HL-60/S4 (cell line): Measurements from ENCODE around the gene RXFP1.

Experiments used
- in situ Hi-C: fragments of 300-500 bp; cut with MboI; formaldehyde crosslinking; loops from 2 replicates; pipeline ENCODE4 v1.14.3; 2022; ENCODE audit warnings: low sequenced_read_pairs

RXFP1 gene

GRCh38 chr4:158521484-158522088 is at the start of gene RXFP1:
Gene RXFP1, plus strand, starts transcription at chr4:158521882. Its CDS starts 95 bp downstream, at chr4:158521977.
- in situ Hi-C loops: no loop called here

GRCh38 chr4:158481811-158482210 is 39.9 kb upstream of the RXFP1 start:
- in situ Hi-C loops: no loop called here

GRCh38 chr4:158484173-158484885 is 37.4 kb upstream of the RXFP1 start:
- in situ Hi-C loops: no loop called here

GRCh38 chr4:158490629-158491028 is 31.1 kb upstream of the RXFP1 start:
- in situ Hi-C loops: no loop called here

GRCh38 chr4:158492391-158492790 is 29.3 kb upstream of the RXFP1 start:
- in situ Hi-C loops: no loop called here

- in situ Hi-C loops: no loop called here
Measured at GRCh38 chr4:158496030-158496741, 25.5 kb upstream of the RXFP1 start.

GRCh38 chr4:158500054-158500453 is 21.6 kb upstream of the RXFP1 start:
- in situ Hi-C loops: no loop called here

GRCh38 chr4:158513256-158513655 is 8.4 kb upstream of the RXFP1 start:
- in situ Hi-C loops: no loop called here

- in situ Hi-C loops: no loop called here
Measured at GRCh38 chr4:158519226-158519625, 2.5 kb upstream of the RXFP1 start.

GRCh38 chr4:158523990-158524535 is 2.4 kb downstream of the RXFP1 start:
- in situ Hi-C loops: no loop called here

- in situ Hi-C loops: no loop called here
Measured at GRCh38 chr4:158527516-158527915, 5.8 kb downstream of the RXFP1 start.

GRCh38 chr4:158529505-158529904 is 7.8 kb downstream of the RXFP1 start:
- in situ Hi-C loops: no loop called here

- in situ Hi-C loops: no loop called here
Measured at GRCh38 chr4:158530381-158530780, 8.7 kb downstream of the RXFP1 start.

- in situ Hi-C loops: no loop called here
Measured at GRCh38 chr4:158530898-158531297, 9.2 kb downstream of the RXFP1 start.

- in situ Hi-C loops: no loop called here
Measured at GRCh38 chr4:158532556-158533231, 11.0 kb downstream of the RXFP1 start.

GRCh38 chr4:158534727-158535126 is 13.0 kb downstream of the RXFP1 start:
- in situ Hi-C loops: no loop called here

- in situ Hi-C loops: no loop called here
Measured at GRCh38 chr4:158535130-158535614, 13.5 kb downstream of the RXFP1 start.

GRCh38 chr4:158536833-158537232 is 15.2 kb downstream of the RXFP1 start:
- in situ Hi-C loops: no loop called here

GRCh38 chr4:158538176-158538575 is 16.5 kb downstream of the RXFP1 start:
- in situ Hi-C loops: no loop called here

- in situ Hi-C loops: no loop called here
Measured at GRCh38 chr4:158538911-158539310, 17.2 kb downstream of the RXFP1 start.
